ENCODE measurements around the gene WNT5B. TPM values are rescaled to one million over a fixed set of nuclear protein-coding genes. Genes with fewer than 3 reads are reported as not detected.

Gene WNT5B
- total and polyA plus RNA-seq, 2 donors (not counting 3 experiments of a cell fraction or from before 2014, with no cell fraction given): not detected

- H3K27ac ChIP-seq (ENCODE audit: insufficient read depth, low read depth, low read length): no peak overlapping the region
- no peaks in the 10 kb centered on the region for H4K20me1 ChIP-seq (replicated peaks; ENCODE audit: control insufficient read depth, extremely low read depth, insufficient read depth, low read length)
- H3K4me1 ChIP-seq (ENCODE audit: control insufficient read depth, extremely low read depth, insufficient read depth, low read length): peaks cover 6% of the 10 kb centered on the region
- no TSS peak for BruUV-seq (replicated peaks)
- DNase-seq (ENCODE audit: low read depth, low spot score): no peak
- no peak overlapping the region for H3K9ac ChIP-seq (replicated peaks; ENCODE audit: extremely low read depth, insufficient read depth, low read length)
- dilution Hi-C loops (cut with MboI; ENCODE audit: extremely low pct_ligation_motif_present, low sequenced_read_pairs): no loop called here
- H3K79me2 ChIP-seq (ENCODE audit: control insufficient read depth, insufficient read depth, low read length): no peaks in the 10 kb centered on the region
- intact Hi-C loops (cut with micrococcal nuclease): loop anchor here (1.0 to 10.0 kb wide), 7 partner anchors 66 to 1012 kb away; partner anchors contain the start of genes RAD52 and WNK1
- no peak for FAIRE-seq
- TF ChIP-seq MAX (IDR thresholded peaks at IDR 0.05; ENCODE audit: insufficient read depth, insufficient read length) (no peak), EZH2 (IDR thresholded peaks at IDR 0.05; ENCODE audit: borderline replicate concordance, low read depth, low read length, severe bottlenecking) (no peak), GATA2 (IDR thresholded peaks at IDR 0.05; ENCODE audit: insufficient read depth, insufficient read length, low read depth, low read length) (no peak), JUN (IDR thresholded peaks at IDR 0.05; ENCODE audit: borderline replicate concordance, insufficient read depth, insufficient read length, low read depth) (no peak), POLR2A (IDR thresholded peaks at IDR 0.05; ENCODE audit: low read depth, low read length) (no peak), POLR2AphosphoS5 (IDR thresholded peaks at IDR 0.05; ENCODE audit: insufficient read depth, low read depth, low read length) (no peak), FOS (IDR thresholded peaks at IDR 0.05; ENCODE audit: borderline replicate concordance, insufficient read depth, low read length) (no peak), MYC (IDR thresholded peaks at IDR 0.05; ENCODE audit: low read depth, low read length) (no peak)
- TF ChIP-seq, protein P1, sequence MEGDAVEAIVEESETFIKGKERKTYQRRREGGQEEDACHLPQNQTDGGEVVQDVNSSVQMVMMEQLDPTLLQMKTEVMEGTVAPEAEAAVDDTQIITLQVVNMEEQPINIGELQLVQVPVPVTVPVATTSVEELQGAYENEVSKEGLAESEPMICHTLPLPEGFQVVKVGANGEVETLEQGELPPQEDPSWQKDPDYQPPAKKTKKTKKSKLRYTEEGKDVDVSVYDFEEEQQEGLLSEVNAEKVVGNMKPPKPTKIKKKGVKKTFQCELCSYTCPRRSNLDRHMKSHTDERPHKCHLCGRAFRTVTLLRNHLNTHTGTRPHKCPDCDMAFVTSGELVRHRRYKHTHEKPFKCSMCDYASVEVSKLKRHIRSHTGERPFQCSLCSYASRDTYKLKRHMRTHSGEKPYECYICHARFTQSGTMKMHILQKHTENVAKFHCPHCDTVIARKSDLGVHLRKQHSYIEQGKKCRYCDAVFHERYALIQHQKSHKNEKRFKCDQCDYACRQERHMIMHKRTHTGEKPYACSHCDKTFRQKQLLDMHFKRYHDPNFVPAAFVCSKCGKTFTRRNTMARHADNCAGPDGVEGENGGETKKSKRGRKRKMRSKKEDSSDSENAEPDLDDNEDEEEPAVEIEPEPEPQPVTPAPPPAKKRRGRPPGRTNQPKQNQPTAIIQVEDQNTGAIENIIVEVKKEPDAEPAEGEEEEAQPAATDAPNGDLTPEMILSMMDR (IDR thresholded peaks at IDR 0.05; ENCODE audit: extremely low read depth in 1 of 2, insufficient read depth in 1 of 2, low read depth in 1 of 2, low read length in 2 of 2): no peak
- no peak overlapping the region for H3K4me2 ChIP-seq (ENCODE audit: insufficient read depth, low read length)
- no peaks in the 10 kb centered on the region for H3K9me1 ChIP-seq (replicated peaks; ENCODE audit: control insufficient read depth, extremely low read depth, insufficient read depth, low read length)
- H3K27me3 ChIP-seq (ENCODE audit: control insufficient read depth in 2 of 2, insufficient read depth in 2 of 2, low read length in 2 of 2): no peaks in the 10 kb centered on the region
- no peak overlapping the region for H3K4me3 ChIP-seq (replicated peaks in 1 of 3; ENCODE audit: insufficient read depth in 1 of 3, low read depth in 1 of 3, low read length in 3 of 3)
- H3K36me3 ChIP-seq (ENCODE audit: control insufficient read depth in 2 of 2, extremely low read depth in 1 of 2, insufficient read depth in 2 of 2, low read length in 2 of 2): no peaks in the 10 kb centered on the region
- POLR2A ChIA-PET: interaction anchor here (0.6 to 1.8 kb wide), 2 partner anchors 465 to 934 kb away, joined by 4 to 8 read pairs; no protein-coding TSS in a partner anchor
- no peaks in the 10 kb centered on the region for H3K9me3 ChIP-seq (replicated peaks; ENCODE audit: control insufficient read depth, insufficient read depth, low read length)
- CTCF ChIA-PET: interaction anchor here (0.8 to 12.7 kb wide), 53 partner anchors 8 to 1141 kb away, joined by 3 to 469 read pairs (median 5); partner anchors contain the start of genes FBXL14 and RAD52
- H2AFZ ChIP-seq (ENCODE audit: low read depth, low read length): no peak overlapping the region
These were observed 46.4 kb upstream of the WNT5B start for GRCh38 chr12:1582709-1583050.
